Daoy (cell line): ENCODE results near the gene IFITM2. TPM values are rescaled to one million over a fixed set of nuclear protein-coding genes. Genes with fewer than 3 reads are reported as not detected.

Experiments
- DNase-seq: peaks from one replicate; pipeline ENCODE4 v3.0.0-alpha.2; 2015; ENCODE audit warnings: low read depth
- total RNA-seq: library from RNA; depleted of rRNA; stranded (reverse); fragments of >200 nt; shearing (Covaris generic); gene quantifications from 2 replicates; pipeline ENCODE4 v1.2.3, GENCODE V29; 2014; rRNA removed

IFITM2 gene
- 1.2 and 6.1 TPM in 2 replicates for total RNA-seq

GRCh38 chr11:307766-308708, at the start of gene IFITM2:
Gene IFITM2, plus strand, starts transcription at chr11:307816. Its CDS starts 377 bp downstream, at chr11:308193.
- DNase-seq: peak; percentile 57

GRCh38 chr11:259413-259812, 48.2 kb upstream of the IFITM2 start:
- no peak for DNase-seq

GRCh38 chr11:261624-262023, 46.0 kb upstream of the IFITM2 start:
- DNase-seq: no peak

GRCh38 chr11:266676-267439, 40.8 kb upstream of the IFITM2 start:
- no peak for DNase-seq

GRCh38 chr11:267491-267994, 40.1 kb upstream of the IFITM2 start:
- no peak for DNase-seq

GRCh38 chr11:268716-269145, 38.9 kb upstream of the IFITM2 start:
- DNase-seq: peak; percentile 52

- DNase-seq: no peak
These were observed 38.3 kb upstream of the IFITM2 start for GRCh38 chr11:269146-269890.

- DNase-seq: no peak
These were observed 36.9 kb upstream of the IFITM2 start for GRCh38 chr11:270451-271318.

GRCh38 chr11:271319-271715, 36.3 kb upstream of the IFITM2 start:
- DNase-seq: no peak

GRCh38 chr11:272195-272930, 35.3 kb upstream of the IFITM2 start:
- DNase-seq: no peak

GRCh38 chr11:272931-273198, 34.8 kb upstream of the IFITM2 start:
- no peak for DNase-seq

GRCh38 chr11:276219-276618, 31.4 kb upstream of the IFITM2 start:
- DNase-seq: no peak

GRCh38 chr11:278001-278951, 29.3 kb upstream of the IFITM2 start, which contains the start of gene NLRP6:
Gene NLRP6, plus strand, starts transcription at chr11:278407. Its CDS starts 163 bp downstream, at chr11:278570.
- no peak for DNase-seq

GRCh38 chr11:279040-279965, 28.3 kb upstream of the IFITM2 start:
- DNase-seq: no peak

- no peak for DNase-seq
These were observed 27.5 kb upstream of the IFITM2 start for GRCh38 chr11:279966-280705.

- DNase-seq: no peak
These were observed 26.7 kb upstream of the IFITM2 start for GRCh38 chr11:280706-281485.
